HEK293T (cell line): ENCODE measurements around the gene YKT6.

Experiments
- ARNT ChIP-seq: fragments of 450-650 bp; IDR thresholded peaks from 2 replicates; pipeline ENCODE4 v1.6.1; 2017; ENCODE audit warnings: mild to moderate bottlenecking
- BHLHE40 ChIP-seq: fragments of 450-650 bp; IDR thresholded peaks from 2 replicates; pipeline ENCODE4 v1.6.1; 2016; ENCODE audit warnings: mild to moderate bottlenecking, moderate library complexity, borderline replicate concordance
- CTBP1 ChIP-seq: fragments of 450-650 bp; IDR thresholded peaks from 2 replicates; pipeline ENCODE4 v1.6.1; 2016; ENCODE audit warnings: borderline replicate concordance
- ELF4 ChIP-seq: fragments of 450-650 bp; IDR thresholded peaks from 2 replicates; pipeline ENCODE4 v1.6.1; 2017; ENCODE audit warnings: antibody characterized with exemption
- FOXK2 ChIP-seq: fragments of 450-650 bp; IDR thresholded peaks from 2 replicates; pipeline ENCODE4 v1.6.1; 2016; ENCODE audit warnings: mild to moderate bottlenecking
- FOXM1 ChIP-seq: fragments of 450-650 bp; IDR thresholded peaks from 2 replicates; pipeline ENCODE4 v1.6.1; 2017; ENCODE audit warnings: mild to moderate bottlenecking, borderline replicate concordance
- HDGF ChIP-seq: fragments of 450-650 bp; IDR thresholded peaks from 2 replicates; pipeline ENCODE4 v1.6.1; 2017; ENCODE audit warnings: antibody characterized with exemption, borderline replicate concordance
- NFRKB ChIP-seq: fragments of 450-650 bp; IDR thresholded peaks from 2 replicates; pipeline ENCODE4 v1.6.1; 2016; ENCODE audit warnings: mild to moderate bottlenecking, moderate library complexity
- SP1 ChIP-seq: fragments of 450-650 bp; IDR thresholded peaks from 2 replicates; pipeline ENCODE4 v1.6.1; 2017
- TARDBP ChIP-seq: fragments of 450-650 bp; IDR thresholded peaks from 2 replicates; pipeline ENCODE4 v1.6.1; 2016

- no peak for TF ChIP-seq FOXM1
- TF ChIP-seq NFRKB = no peak
- TF ChIP-seq ELF4 = no peak
- no peak for TF ChIP-seq CTBP1
- TF ChIP-seq BHLHE40 = no peak
- TF ChIP-seq SP1 = no peak
- TF ChIP-seq HDGF = no peak
- no peak for TF ChIP-seq FOXK2
- no peak for TF ChIP-seq TARDBP
- no peak for TF ChIP-seq ARNT
Observed at GRCh38 chr7:44211126-44211675, 10.4 kb downstream of the YKT6 start.
